ENCODE data around the gene HSPA13. TPM values are rescaled to one million over a fixed set of nuclear protein-coding genes. Genes with fewer than 3 reads are reported as not detected.
A peak's percentile ranks its signal among the peaks of the same experiment; 100 is the strongest.

HSPA13 gene
- 14.8 TPM for total RNA-seq (2013)
- polyA plus RNA-seq (10 to 100 TPM in 2 of 3 donors, 1 to 10 TPM in 1; 6.8 to 13.9 (median 12.2) TPM), polyA minus RNA-seq (5.8 and 7.4 TPM in 2 replicates), total RNA-seq (72.3 to 197 (median 126) reads per million in 11 experiments)

GRCh38 chr21:14382835-14383595 lies at the start of gene HSPA13:
TSS of gene HSPA13 (minus strand) at chr21:14383146. CDS start at chr21:14383119, 27 bp downstream.
- peak; percentile 99 to 100 (median 100) for DNase-seq
- peaks cover 23% of the 10 kb centered on the region for H3K4me1 Mint-ChIP-seq
- under 1% methylated on average over 44 of the region's 46 CpGs for WGBS (ENCODE audit: insufficient coverage)
- no peaks in the 10 kb centered on the region for H4K20me1 ChIP-seq (ENCODE audit: insufficient read depth, low read length)
- H3K36me3 ChIP-seq (replicated peaks in 1 of 2; ENCODE audit: control insufficient read depth in 1 of 2, insufficient read depth in 2 of 2, low read length in 2 of 2): peaks cover 6 to 9% of the 10 kb centered on the region in 2 donors
- H3K27ac Mint-ChIP-seq: peak within 1 kb of the TSS; percentile 96 to 100 (median 99)
- H3K4me1 ChIP-seq (ENCODE audit: control insufficient read depth in 1 of 2, insufficient read depth in 2 of 2, low read length in 2 of 2): peaks cover 12 to 16% of the 10 kb centered on the region in 2 donors
- intact Hi-C loops (cut with micrococcal nuclease): loop anchor here in 1 of 2 donors (5.0 kb wide), 1 partner anchor 1349 kb away; no protein-coding TSS in a partner anchor
- H3K9ac ChIP-seq (ENCODE audit: insufficient read depth, low read length, poor library complexity, severe bottlenecking): peak within 1 kb of the TSS; percentile 84
- H3K9me3 Mint-ChIP-seq: no peaks in the 10 kb centered on the region
- H3K4me3 Mint-ChIP-seq: peak within 1 kb of the TSS; percentile 100
- peaks cover 38% of the 10 kb centered on the region for H3K79me2 ChIP-seq (ENCODE audit: insufficient read depth, low read length)
- peak within 1 kb of the TSS; percentile 68 to 96 (median 68) for H3K4me3 ChIP-seq (replicated peaks in 1 of 3; ENCODE audit: low read depth in 2 of 3, low read length in 3 of 3)
- H2AFZ ChIP-seq (ENCODE audit: insufficient read depth, low read depth, low read length, poor library complexity, severe bottlenecking): peak within 1 kb of the TSS; percentile 98
- H3K27me3 ChIP-seq (ENCODE audit: control insufficient read depth in 2 of 2, insufficient read depth in 2 of 2, low read length in 2 of 2): no peaks in the 10 kb centered on the region
- H3K27me3 Mint-ChIP-seq (ENCODE audit: low read depth in 3 of 3): peaks cover 0 to 2% (median 0%) of the 10 kb centered on the region in 3 donors
- peaks cover 11 to 19% of the 10 kb centered on the region in 2 donors for H3K36me3 Mint-ChIP-seq
- peak within 1 kb of the TSS; percentile 81 to 96 for H3K27ac ChIP-seq (ENCODE audit: low read depth in 1 of 2, low read length in 2 of 2)
- peak within 1 kb of the TSS; percentile 92 for H3K4me2 ChIP-seq (replicated peaks; ENCODE audit: extremely low read depth, low read length, poor library complexity, severe bottlenecking)
- TF ChIP-seq CTCF (IDR thresholded peaks at IDR 0.05): no peak
- no peaks in the 10 kb centered on the region for H3K9me3 ChIP-seq (replicated peaks in 1 of 2; ENCODE audit: control insufficient read depth in 1 of 2, insufficient read depth in 1 of 2, low read length in 2 of 2)

- no peaks in the 10 kb centered on the region for H3K79me2 ChIP-seq (ENCODE audit: insufficient read depth, low read length)
- peaks cover 0 to 4% of the 10 kb centered on the region in 2 donors for H3K4me1 ChIP-seq (ENCODE audit: control insufficient read depth in 1 of 2, insufficient read depth in 2 of 2, low read length in 2 of 2)
- Mint-ChIP-seq H3K4me3 (no peak overlapping the region), H3K27me3 (ENCODE audit: low read depth in 3 of 3) (no peaks in the 10 kb centered on the region), H3K4me1 (peaks cover 5% of the 10 kb centered on the region), H3K9me3 (peaks cover 19 to 45% (median 35%) of the 10 kb centered on the region in 7 donors), H3K36me3 (no peaks in the 10 kb centered on the region), H3K27ac (no peak overlapping the region)
- no peak overlapping the region for H3K4me3 ChIP-seq (replicated peaks in 1 of 3; ENCODE audit: low read depth in 2 of 3, low read length in 3 of 3)
- H3K36me3 ChIP-seq (replicated peaks in 1 of 2; ENCODE audit: control insufficient read depth in 1 of 2, insufficient read depth in 2 of 2, low read length in 2 of 2): no peaks in the 10 kb centered on the region
- H3K4me2 ChIP-seq (replicated peaks; ENCODE audit: extremely low read depth, low read length, poor library complexity, severe bottlenecking): no peak overlapping the region
- H4K20me1 ChIP-seq (ENCODE audit: insufficient read depth, low read length): no peaks in the 10 kb centered on the region
- 100% methylated on average over 2 of the region's 2 CpGs for WGBS (ENCODE audit: insufficient coverage)
- no peaks in the 10 kb centered on the region for H3K27me3 ChIP-seq (ENCODE audit: control insufficient read depth in 2 of 2, insufficient read depth in 2 of 2, low read length in 2 of 2)
- peaks cover 37 to 41% of the 10 kb centered on the region in 2 donors for H3K9me3 ChIP-seq (replicated peaks in 1 of 2; ENCODE audit: control insufficient read depth in 1 of 2, insufficient read depth in 1 of 2, low read length in 2 of 2)
- DNase-seq: no peak
- no peak overlapping the region for H3K9ac ChIP-seq (ENCODE audit: insufficient read depth, low read length, poor library complexity, severe bottlenecking)
- H2AFZ ChIP-seq (ENCODE audit: insufficient read depth, low read depth, low read length, poor library complexity, severe bottlenecking): no peak overlapping the region
- H3K27ac ChIP-seq (ENCODE audit: low read depth in 1 of 2, low read length in 2 of 2): no peak overlapping the region
- intact Hi-C loops (cut with micrococcal nuclease): no loop called here
- no peak for TF ChIP-seq CTCF (IDR thresholded peaks at IDR 0.05)
These were observed 36.0 kb upstream of the HSPA13 start for GRCh38 chr21:14418920-14419319.
